Stromal cell of bone marrow (primary cell): ENCODE measurements around the gene ISM1.

ENCODE experiments used
- DNase-seq: peaks from one replicate; pipeline ENCODE4 v3.0.0-alpha.2; 2012; ENCODE audit warnings: low read depth

ISM1 gene

DNA sequence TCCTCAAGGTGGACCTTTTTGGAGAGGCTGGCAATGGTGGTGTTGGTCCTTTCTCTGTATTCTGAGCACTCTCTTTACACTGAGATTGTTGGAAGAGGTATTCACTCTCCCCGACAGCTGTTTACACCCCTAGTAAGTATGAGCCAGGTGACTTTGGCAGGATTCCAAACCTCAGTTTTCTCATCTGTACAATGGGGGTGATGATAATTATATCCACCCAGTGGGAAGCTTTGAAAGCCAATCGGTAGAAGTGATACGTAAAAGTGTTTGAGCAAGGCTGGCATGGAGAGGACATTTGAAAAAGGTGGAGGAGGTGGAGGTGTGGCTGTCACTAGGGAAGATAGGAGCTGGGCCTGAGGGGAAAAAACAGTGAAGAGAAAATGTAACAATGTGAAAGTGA is 35.5 kb downstream of the ISM1 start:
- DNase-seq = no peak

DNA sequence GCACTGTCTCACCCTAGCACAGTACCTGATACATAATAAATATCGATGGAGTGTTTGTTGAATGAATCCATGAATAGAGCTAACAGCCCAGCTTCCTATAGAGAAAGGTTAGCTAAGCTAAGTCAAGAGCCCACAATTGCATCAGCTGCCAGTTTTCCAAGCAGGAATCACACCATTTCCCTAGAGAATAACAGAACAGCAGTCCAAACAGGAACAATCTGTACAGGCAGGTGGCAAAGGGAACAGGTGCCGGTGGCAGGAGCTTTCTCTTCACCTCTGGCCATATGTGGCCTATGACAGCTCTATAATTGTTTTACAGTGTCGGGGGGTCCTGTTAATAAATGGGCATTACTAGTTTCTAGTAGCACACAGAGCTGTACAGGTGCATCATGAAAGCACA is 38.8 kb downstream of the ISM1 start:
- no peak for DNase-seq

DNA sequence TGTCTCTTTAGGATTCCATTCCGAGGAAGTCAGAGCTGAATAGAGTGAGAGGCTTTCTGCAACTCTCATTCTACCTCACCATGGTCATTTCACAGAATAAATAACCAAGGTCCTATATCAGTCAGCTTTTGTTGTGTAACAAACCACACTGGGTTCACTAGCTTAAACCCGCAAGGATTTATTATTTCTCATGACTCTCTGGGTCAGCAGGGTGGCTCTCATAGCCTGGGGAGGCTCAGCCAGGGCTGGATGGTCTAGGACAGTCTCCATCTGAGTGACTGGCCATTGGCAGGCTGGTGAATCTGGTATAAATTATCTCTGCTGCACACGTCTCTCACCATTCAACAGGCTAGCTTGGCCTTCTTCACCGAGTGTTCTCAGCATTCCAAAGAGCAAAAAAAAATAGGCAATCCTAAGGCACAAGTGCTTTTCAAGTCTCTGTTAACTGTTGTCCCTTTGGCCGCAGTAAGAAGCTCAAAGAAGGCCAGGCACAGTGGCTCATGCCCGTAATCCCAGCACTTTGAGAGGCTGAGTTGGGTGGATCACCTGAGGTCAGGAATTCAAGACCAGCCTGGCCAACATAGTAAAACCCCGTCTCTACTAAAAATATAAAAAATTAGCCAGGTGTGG is 39.7 kb downstream of the ISM1 start:
- DNase-seq = no peak

GRCh38 chr20:13261460-13262301 is 40.6 kb downstream of the ISM1 start:
- DNase-seq = no peak

DNA sequence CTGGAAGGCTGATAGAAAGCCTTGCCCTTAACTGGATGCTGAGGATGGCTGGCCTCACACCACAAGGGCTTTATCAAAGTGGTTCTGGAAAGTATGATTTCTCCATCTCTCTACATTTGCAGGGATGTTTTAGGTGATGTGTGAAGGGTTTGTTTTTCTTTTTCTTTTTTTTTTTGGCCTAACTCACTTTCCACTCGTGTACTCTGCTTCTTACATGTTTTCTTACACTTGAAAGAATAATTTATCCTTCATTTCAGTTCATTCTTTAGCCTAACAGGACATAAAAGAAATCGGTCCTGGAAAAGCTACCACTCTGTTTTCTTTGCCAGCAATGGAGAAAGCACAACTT is 41.2 kb downstream of the ISM1 start:
- DNase-seq = no peak

DNA sequence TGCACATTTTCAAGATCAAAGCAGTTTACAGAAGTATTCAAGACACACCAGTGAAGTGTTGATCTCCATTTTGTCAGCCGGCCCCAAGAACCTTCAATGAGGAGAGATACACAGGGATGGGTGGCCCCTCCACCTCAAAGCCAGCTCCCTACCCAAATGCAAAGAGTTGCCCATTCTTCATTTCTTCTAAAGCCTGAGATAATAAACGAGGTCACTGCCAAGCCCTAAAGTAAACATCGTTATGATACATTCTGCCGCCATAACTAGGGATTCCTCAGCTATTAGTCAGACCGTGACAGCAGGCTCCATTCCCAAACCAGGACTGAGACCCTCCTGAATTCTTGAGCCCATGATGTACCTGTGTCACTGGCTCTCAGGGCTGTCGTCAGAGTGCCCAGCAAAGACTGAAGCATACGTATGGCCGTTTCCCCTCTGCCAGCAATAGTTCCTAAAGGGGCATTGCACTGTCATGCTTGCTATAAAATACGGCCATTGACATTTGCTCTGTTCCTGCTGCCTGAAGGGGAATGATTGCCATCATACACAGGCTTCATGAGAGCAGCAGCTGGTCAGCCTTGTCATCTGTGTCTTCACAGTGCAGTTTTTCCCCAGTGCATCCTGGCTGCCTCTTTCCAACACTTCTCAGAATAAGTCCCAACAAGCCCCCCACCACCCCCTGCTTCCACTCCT is 41.7 kb downstream of the ISM1 start:
- no peak for DNase-seq

DNA sequence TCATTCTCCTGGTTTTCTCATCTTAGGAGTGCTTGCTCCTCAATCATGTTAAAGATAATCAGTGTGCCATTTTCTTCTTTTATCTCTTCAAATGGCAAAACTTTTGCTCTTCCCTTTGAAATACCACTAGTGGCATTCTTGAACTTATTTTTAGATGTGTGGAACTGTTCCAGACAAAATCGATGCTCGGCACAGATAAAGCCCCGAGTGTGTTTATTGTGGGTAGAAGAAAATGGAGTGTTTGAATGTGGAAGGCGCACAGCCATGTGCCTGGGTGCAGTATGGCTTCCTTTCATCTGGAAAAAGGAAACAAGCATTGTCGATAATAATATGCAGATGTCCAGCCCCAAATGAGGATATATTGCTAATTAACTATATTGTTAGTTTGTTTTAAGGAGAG is 42.4 kb downstream of the ISM1 start:
- no peak for DNase-seq

GRCh38 chr20:13264907-13265306 is 43.8 kb downstream of the ISM1 start:
- no peak for DNase-seq

- no peak for DNase-seq
These were observed 44.9 kb downstream of the ISM1 start for GRCh38 chr20:13265941-13266340.

DNA sequence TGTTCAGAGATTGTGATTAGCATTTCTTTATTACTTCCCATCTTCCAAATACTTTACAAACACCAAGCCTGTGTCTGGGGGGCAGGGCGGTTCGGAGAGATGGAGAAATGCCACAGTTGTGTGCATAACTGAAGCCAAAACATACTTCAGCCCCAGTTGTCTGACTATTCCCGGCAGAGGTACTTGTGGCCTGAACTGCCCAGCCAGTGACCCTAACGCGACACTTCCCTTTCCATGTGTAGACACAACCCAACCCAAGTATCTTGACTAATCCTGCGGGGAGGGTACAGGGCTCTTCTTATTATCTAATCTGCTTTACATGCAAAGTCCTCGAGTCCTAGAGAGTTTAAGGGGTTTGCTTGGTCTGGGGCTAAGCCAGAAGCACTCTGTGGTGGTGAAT is 46.2 kb downstream of the ISM1 start:
- DNase-seq = no peak

GRCh38 chr20:13268953-13269352 is 47.9 kb downstream of the ISM1 start:
- DNase-seq = no peak

GRCh38 chr20:13270211-13270610 is 49.1 kb downstream of the ISM1 start:
- no peak for DNase-seq

DNA sequence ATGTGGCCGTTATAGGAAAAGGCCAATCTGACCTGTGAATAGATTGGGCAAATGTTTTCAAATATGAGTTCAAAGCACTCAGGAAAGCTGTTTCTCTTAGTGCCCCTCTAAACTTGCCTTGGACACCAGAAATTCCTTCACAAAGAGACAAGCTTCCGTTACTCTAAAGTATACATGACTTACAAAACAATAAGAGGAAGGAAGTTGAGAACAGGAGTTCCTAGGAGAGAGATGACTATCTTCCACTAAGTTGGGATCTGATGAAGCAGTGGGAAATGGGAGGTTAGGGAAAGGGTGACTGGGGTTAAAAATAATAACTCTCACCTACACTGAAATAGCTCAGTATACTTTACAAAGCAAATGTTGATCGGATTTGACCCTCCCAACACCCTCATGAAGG is 50.0 kb downstream of the ISM1 start:
- no peak for DNase-seq

DNA sequence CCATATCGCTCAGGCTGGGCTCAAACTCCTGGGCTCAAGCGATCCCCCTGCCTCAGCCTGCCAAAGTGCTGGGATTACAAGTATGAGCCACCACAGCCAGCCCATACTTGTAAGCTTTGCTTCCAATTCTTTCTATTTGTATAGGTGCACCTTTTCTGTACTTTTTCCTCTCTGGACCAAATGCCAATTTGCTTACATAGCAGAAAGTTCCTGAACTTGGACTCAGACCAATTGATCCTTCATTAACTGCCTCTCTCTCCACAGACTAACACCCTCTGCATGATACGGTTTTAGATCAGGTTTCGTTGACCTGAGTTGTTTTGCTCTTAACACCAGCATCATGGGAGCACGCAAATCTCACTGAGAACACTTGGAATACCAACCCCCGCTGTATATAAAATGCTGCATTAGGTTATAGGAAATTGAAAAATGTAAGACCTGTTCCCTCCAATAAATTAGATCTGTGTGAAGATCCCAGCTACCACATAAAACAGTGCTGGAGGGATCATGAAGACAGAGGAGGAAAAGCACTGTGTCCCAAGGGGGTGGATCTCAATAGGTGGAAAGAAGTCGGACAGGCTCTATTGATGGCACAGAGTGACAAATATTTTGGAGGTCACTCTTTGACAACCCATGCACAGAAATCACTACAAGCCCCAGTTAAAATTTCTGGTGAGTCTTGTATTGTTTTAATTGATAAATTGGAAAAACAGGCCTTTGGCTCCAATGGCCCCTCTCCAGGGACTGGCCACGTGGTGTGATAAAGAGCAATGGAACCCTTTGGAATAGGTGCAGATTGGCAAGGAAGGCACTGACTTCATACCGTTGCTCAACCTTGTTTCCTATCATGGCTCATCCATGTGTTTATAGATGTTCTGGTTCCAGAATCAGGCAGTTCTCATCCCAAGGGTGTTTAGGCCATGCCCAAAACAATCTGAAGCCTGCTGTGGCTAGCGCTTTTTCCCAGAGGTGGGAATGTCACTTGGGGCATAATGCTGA is 51.2 kb downstream of the ISM1 start:
- DNase-seq = no peak

DNA sequence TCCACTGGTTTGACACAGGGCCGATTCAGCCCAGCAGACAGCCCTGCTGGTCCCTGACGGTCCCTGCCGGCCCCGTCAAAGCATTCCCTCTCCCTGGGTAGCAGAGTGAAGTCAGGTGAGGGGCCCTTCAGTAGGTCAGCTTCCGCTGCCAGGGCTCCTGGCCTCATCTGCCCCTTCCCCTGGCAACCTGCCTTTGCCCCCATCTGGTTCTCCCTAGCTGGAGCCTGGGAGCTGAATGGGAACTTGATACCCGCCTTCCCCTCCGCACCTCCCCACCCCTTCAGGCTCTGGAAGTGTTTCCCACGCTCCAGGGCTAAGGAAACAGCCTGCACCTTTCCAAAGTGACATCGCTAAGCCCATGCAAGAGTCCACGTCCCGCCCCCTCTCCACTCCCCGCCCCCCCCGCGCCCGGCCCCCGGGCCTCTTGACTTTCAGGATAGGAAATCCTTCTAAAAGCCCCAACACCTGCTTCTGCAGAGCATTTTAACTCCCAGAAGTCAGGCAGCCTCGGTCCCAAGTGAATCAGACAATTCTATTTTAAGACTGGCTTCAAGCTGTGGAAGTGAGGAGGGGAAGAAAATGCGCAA is 53.3 kb downstream of the ISM1 start:
- no peak for DNase-seq

DNA sequence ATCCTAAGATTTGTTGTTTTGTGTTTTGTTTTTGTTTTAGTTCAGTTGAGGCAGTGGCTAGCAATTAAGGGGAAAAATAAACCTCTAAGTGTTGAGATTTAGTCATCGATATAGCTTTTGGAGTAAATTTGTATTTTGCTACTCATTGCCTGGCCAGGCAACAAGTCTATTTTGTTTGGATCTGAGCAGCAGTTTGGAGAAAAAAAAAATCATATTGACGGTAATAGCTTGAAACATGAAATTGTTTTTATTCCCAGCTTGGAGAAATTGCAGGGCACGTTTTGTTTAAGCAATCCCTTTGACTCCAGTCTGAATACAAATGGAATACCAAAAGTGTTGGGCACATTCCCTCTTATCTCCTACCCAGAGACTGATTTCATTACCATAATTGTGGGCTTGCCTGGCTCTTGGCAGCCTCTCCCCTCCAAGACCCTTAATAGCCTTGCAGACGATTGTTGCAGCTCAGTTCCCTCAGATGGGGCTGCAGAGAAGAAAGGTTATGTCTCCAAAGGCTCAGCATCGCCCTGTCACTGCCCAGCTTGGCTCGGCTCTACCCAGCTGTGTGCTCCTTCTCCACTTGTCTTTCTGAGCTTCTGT is 56.0 kb downstream of the ISM1 start:
- peak; percentile 45 for DNase-seq

DNA sequence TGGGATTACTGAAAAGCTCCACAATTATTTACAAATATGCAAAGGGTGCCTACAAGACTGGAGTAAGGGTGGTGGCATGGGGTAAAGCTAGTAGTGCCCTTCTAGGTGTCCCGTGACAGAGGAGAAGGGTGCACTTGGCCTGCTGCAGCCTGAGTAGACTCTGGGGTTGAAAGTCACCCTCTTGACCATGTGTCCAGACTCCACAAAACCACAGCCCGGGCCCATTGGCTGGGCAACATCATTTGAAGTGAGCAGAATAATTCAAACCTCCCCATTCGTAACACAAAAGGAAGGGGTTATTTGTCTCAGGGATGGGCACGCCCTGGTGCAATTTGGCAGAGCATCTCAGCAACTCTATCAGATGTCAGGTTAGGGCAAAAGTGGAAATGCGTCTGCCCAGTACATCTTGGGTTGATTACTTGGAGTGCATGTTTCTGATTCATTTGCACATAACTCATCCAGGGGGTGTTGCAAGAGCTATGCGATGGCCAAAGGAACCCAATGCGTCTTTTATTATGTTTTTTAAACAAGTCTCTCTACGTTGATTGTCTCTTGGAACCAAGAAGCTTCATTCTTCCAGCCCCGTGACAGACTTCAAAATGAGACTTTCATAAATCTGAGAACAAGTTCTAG is 56.7 kb downstream of the ISM1 start:
- DNase-seq = peak; percentile 76

DNA sequence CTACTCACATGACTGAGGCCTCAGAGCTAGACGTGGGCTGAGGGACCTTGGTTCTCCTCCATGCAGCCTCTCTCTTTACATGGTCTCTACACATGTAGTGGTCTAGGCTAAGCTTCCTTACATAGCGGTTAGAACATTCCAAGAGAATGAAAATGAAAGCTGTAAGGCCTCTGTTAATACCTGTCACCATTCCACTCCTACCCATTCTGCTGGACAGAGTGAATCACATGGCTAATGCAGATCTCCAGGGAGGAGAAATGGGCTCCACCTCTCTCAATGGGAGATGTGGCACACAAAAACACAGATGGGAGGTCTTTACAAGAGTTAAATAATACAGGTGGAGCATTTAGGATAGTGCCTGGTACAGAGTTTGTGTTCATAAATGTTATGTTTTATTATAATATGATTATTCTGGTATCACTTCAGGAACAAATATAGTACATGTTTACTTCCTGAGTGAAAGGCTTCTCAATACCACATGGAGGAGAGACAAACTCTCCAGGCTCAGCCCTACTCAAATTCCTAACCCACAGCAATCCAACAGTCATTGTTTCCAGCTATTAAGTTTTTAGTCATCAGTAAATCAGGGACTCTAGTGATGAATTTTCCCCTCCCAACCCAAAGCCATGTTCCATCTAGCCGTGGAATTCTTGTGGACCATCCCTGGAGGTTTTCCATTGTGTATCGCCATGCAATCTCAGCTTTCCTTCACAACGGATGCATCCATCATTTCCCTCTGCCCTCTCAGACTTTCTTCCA is 57.9 kb downstream of the ISM1 start:
- DNase-seq = peak; percentile 73

- DNase-seq = no peak
These were observed 59.7 kb downstream of the ISM1 start for GRCh38 chr20:13280609-13281324.
